ENCODE data around the gene LURAP1L. TPM values are rescaled to one million over a fixed set of nuclear protein-coding genes. Genes with fewer than 3 reads are reported as not detected.

The LURAP1L gene
- total RNA-seq, 4 donors from 2014 or later, result 1.5 to 15.6 (median 9.4) TPM

DNA sequence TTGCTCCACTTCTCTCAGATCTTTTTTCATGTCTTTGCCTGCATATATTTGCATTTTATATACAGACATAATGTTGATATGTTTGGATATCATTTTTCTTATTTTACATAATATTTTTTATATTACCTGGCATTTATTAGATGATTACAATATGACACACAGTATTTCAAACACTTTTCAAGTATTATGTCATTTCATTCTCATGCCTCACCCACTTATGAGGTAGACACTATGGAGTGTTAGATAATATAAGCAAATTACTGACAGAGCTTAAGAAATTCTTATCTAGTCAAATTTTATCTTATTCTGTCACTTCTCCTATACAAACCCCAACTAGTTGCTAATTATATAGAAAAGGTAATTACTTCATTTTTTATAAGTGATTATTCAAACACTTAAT is 11.1 kb downstream of the LURAP1L start:
- intact Hi-C loops (cut with DNase I; ENCODE audit: low total_unique reads), result no loop called here
- H3K4me3 ChIP-seq, result no peak overlapping the region
- no peaks in the 10 kb centered on the region for H3K36me3 ChIP-seq
- H3K4me1 ChIP-seq, result peaks cover 5 to 7% of the 10 kb centered on the region in 2 donors
- H3K9me3 ChIP-seq, result no peaks in the 10 kb centered on the region
- no peak overlapping the region for H3K27ac ChIP-seq
- H3K27me3 ChIP-seq, result no peaks in the 10 kb centered on the region
- TF ChIP-seq, protein P1, sequence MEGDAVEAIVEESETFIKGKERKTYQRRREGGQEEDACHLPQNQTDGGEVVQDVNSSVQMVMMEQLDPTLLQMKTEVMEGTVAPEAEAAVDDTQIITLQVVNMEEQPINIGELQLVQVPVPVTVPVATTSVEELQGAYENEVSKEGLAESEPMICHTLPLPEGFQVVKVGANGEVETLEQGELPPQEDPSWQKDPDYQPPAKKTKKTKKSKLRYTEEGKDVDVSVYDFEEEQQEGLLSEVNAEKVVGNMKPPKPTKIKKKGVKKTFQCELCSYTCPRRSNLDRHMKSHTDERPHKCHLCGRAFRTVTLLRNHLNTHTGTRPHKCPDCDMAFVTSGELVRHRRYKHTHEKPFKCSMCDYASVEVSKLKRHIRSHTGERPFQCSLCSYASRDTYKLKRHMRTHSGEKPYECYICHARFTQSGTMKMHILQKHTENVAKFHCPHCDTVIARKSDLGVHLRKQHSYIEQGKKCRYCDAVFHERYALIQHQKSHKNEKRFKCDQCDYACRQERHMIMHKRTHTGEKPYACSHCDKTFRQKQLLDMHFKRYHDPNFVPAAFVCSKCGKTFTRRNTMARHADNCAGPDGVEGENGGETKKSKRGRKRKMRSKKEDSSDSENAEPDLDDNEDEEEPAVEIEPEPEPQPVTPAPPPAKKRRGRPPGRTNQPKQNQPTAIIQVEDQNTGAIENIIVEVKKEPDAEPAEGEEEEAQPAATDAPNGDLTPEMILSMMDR (IDR thresholded peaks at IDR 0.05), result no peak
- TF ChIP-seq POLR2A (IDR thresholded peaks at IDR 0.05), result no peak
- no peak for DNase-seq

DNA sequence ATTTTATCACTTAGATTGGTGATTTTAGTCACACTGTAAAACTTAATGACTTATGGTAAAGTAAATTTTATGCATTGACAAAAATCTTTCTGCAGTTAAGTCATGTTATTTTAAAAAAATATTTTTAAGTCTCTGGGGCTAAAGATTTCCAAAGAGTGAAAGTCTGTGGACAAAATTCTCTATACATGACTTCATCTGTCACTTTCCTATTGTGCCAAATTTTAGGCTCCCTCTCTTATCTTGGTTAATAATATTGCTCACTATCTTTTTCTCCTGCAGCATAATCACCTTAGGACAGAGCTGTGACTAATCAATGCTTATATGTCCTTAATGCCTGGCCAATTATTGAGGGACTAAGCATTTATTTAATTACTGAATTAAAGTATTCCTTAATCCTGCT is 15.2 kb downstream of the LURAP1L start:
- Histone ChIP-seq H3K27me3 (no peaks in the 10 kb centered on the region), H3K36me3 (no peaks in the 10 kb centered on the region), H3K4me1 (peaks cover 4 to 5% of the 10 kb centered on the region in 2 donors), H3K27ac (no peak overlapping the region), H3K9me3 (no peaks in the 10 kb centered on the region), H3K4me3 (no peak overlapping the region)
- no peak for DNase-seq
- no peak for TF ChIP-seq POLR2A (IDR thresholded peaks at IDR 0.05)
- TF ChIP-seq, protein P1 (IDR thresholded peaks at IDR 0.05), result no peak
- intact Hi-C loops (cut with DNase I; ENCODE audit: low total_unique reads), result no loop called here

DNA sequence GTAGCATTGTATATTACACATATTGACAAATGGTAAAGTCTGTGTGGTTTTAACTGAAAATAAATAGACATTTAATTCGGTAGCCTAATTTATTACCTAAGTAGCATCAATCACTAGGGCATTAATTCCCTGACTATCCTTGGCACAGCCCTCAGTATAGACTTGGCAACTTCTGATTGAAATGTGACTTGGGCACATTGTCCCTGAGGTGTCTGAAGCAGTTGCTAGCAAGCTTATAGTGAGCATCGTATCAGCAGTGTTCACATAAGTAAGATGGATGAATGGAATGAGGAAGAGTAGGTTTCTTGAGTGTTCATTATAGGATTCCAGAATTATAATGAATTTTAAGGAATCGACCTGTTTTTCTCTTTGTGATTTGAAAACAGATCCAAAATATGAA is 16.1 kb downstream of the LURAP1L start:
- Histone ChIP-seq H3K36me3 (no peaks in the 10 kb centered on the region), H3K27ac (no peak overlapping the region), H3K9me3 (no peaks in the 10 kb centered on the region), H3K4me3 (no peak overlapping the region), H3K27me3 (no peaks in the 10 kb centered on the region), H3K4me1 (no peaks in the 10 kb centered on the region)
- intact Hi-C loops (cut with DNase I; ENCODE audit: low total_unique reads), result no loop called here
- no peak for DNase-seq
- no peak for TF ChIP-seq POLR2A (IDR thresholded peaks at IDR 0.05)
- TF ChIP-seq, protein P1 (IDR thresholded peaks at IDR 0.05), result no peak

DNA sequence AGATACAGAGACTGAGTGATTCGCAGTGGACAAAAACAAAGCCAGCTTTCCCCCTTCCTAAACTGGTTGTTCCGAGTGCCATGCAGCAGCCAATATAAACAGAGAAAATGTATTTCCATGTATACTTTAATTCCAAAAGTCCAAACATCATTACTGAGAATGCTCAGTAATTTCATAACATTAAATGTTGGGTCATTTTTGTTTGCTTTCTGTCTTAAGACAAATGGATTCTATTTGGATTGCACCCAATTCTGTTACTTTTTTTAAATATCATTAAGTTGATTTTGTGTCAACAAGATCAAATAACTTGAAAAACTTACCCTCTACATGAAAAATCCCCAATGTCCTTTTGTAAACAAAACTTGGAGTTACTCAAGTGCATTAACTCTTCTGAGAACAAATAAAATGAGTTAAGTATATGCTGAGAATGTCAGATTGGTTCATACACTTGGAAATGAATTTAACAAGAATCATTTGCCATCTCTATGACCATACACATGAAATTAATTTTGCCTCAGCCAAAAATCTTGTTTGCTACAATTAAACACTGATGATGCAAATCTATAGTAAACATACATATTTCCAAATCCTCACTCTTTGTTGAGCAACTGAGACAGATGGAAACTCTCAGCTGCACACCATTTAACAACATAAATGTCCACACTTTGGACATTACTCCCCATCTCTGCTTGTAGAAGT is 19.4 kb downstream of the LURAP1L start:
- no peaks in the 10 kb centered on the region for H3K36me3 ChIP-seq
- no peak overlapping the region for H3K27ac ChIP-seq
- no peaks in the 10 kb centered on the region for H3K4me1 ChIP-seq
- no peaks in the 10 kb centered on the region for H3K9me3 ChIP-seq
- TF ChIP-seq POLR2A (IDR thresholded peaks at IDR 0.05), result no peak
- TF ChIP-seq, protein P1 (IDR thresholded peaks at IDR 0.05), result no peak
- no peak for DNase-seq
- H3K4me3 ChIP-seq, result no peak overlapping the region
- intact Hi-C loops (cut with DNase I; ENCODE audit: low total_unique reads), result no loop called here
- no peaks in the 10 kb centered on the region for H3K27me3 ChIP-seq

DNA sequence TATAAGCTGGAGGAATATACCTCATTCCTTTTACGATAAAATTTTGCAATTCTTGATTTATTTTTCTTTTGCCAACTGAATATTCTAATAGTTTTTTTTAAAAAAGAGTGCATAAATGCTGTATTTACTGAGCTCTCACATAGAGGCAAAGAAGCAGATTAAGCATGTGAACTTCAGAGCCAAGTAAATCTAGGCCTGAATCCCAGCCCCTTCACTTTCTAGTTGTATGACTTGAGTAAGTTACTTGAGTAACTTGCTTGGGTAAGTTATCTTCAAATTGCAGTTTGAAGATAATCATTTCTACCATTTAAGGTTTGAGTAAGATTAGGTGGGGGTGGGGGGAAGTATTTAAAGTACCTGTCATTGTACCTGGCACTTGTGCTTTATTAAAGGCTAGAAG is 21.8 kb downstream of the LURAP1L start:
- Histone ChIP-seq H3K4me1 (no peaks in the 10 kb centered on the region), H3K27ac (no peak overlapping the region), H3K9me3 (no peaks in the 10 kb centered on the region), H3K27me3 (no peaks in the 10 kb centered on the region), H3K36me3 (no peaks in the 10 kb centered on the region), H3K4me3 (no peak overlapping the region)
- no peak for DNase-seq
- no peak for TF ChIP-seq POLR2A (IDR thresholded peaks at IDR 0.05)
- TF ChIP-seq, protein P1 (IDR thresholded peaks at IDR 0.05), result no peak
- intact Hi-C loops (cut with DNase I; ENCODE audit: low total_unique reads), result no loop called here
